ENCODE measurements around the gene ZNF473. TPM values are rescaled to one million over a fixed set of nuclear protein-coding genes. Genes with fewer than 3 reads are reported as not detected.
"Not testable (repeated sequence)": the region's sequence is repeated elsewhere in the genome, so short reads cannot be mapped to it uniquely, and the experiment has no call there.

ZNF473 gene
- total RNA-seq, 2 experiments from 2014 or later = 8.9 to 9.2 TPM

GRCh38 chr19:50061650-50062049 is 35.8 kb downstream of the ZNF473 start:
- DNase-seq (no peak), ATAC-seq (no peak)
- peaks cover 21% of the 10 kb centered on the region for H3K9me3 Mint-ChIP-seq
- no peaks in the 10 kb centered on the region for H3K36me3 Mint-ChIP-seq (ENCODE audit: low read depth)
- CTCF ChIA-PET = no interaction called here
- peaks cover 3% of the 10 kb centered on the region for H3K27me3 Mint-ChIP-seq
- TF ChIP-seq CTCF (IDR thresholded peaks at IDR 0.05) = no peak
- no peak overlapping the region for H3K27ac Mint-ChIP-seq
- H3K4me1 Mint-ChIP-seq (ENCODE audit: low read depth) = peaks cover 2% of the 10 kb centered on the region
- no peak overlapping the region for H3K4me3 Mint-ChIP-seq
- POLR2A ChIA-PET = no interaction called here
- intact Hi-C loops (cut with micrococcal nuclease) = no loop called here

- ChIA-PET POLR2A (no interaction called here), CTCF (no interaction called here)
- Mint-ChIP-seq H3K4me3 (no peak overlapping the region), H3K27ac (no peak overlapping the region), H3K36me3 (ENCODE audit: low read depth) (no peaks in the 10 kb centered on the region), H3K27me3 (peaks cover 5% of the 10 kb centered on the region), H3K9me3 (no peaks in the 10 kb centered on the region), H3K4me1 (ENCODE audit: low read depth) (peaks cover 2% of the 10 kb centered on the region)
- ATAC-seq = no peak
- TF ChIP-seq CTCF (IDR thresholded peaks at IDR 0.05) = no peak
- no peak for DNase-seq
- intact Hi-C loops (cut with micrococcal nuclease) = no loop called here
These were observed 40.1 kb downstream of the ZNF473 start for GRCh38 chr19:50065938-50066337.

GRCh38 chr19:50067575-50067974 is 41.8 kb downstream of the ZNF473 start:
- Mint-ChIP-seq H3K9me3 (no peaks in the 10 kb centered on the region), H3K36me3 (ENCODE audit: low read depth) (no peaks in the 10 kb centered on the region), H3K4me1 (ENCODE audit: low read depth) (peaks cover 2% of the 10 kb centered on the region), H3K27me3 (peaks cover 8% of the 10 kb centered on the region), H3K27ac (no peak overlapping the region), H3K4me3 (no peak overlapping the region)
- TF ChIP-seq CTCF (IDR thresholded peaks at IDR 0.05) = no peak
- intact Hi-C loops (cut with micrococcal nuclease) = no loop called here
- ChIA-PET CTCF (no interaction called here), POLR2A (no interaction called here)
- no peak for ATAC-seq
- no peak for DNase-seq

GRCh38 chr19:50068382-50068781 is 42.6 kb downstream of the ZNF473 start:
- H3K9me3 Mint-ChIP-seq; intact Hi-C loops (cut with micrococcal nuclease); H3K4me3 Mint-ChIP-seq; DNase-seq; H3K27me3 Mint-ChIP-seq; H3K36me3 Mint-ChIP-seq (ENCODE audit: low read depth); POLR2A ChIA-PET; CTCF ChIA-PET; H3K27ac Mint-ChIP-seq; ATAC-seq; H3K4me1 Mint-ChIP-seq (ENCODE audit: low read depth): not testable (repeated sequence)

- intact Hi-C loops (cut with micrococcal nuclease); ATAC-seq; H3K4me3 Mint-ChIP-seq; DNase-seq; H3K27ac Mint-ChIP-seq; H3K36me3 Mint-ChIP-seq (ENCODE audit: low read depth); H3K9me3 Mint-ChIP-seq; H3K27me3 Mint-ChIP-seq; H3K4me1 Mint-ChIP-seq (ENCODE audit: low read depth); CTCF ChIA-PET; POLR2A ChIA-PET: not testable (repeated sequence)
These were observed 49.3 kb downstream of the ZNF473 start for GRCh38 chr19:50075076-50075475.

GRCh38 chr19:50075644-50076372 is 50.0 kb downstream of the ZNF473 start:
- H3K27me3 Mint-ChIP-seq; H3K4me1 Mint-ChIP-seq (ENCODE audit: low read depth); H3K4me3 Mint-ChIP-seq; H3K36me3 Mint-ChIP-seq (ENCODE audit: low read depth); intact Hi-C loops (cut with micrococcal nuclease); POLR2A ChIA-PET; CTCF ChIA-PET; ATAC-seq; DNase-seq; H3K9me3 Mint-ChIP-seq; H3K27ac Mint-ChIP-seq: not testable (repeated sequence)

- H3K4me3 Mint-ChIP-seq; CTCF ChIA-PET; DNase-seq; H3K9me3 Mint-ChIP-seq; ATAC-seq; H3K36me3 Mint-ChIP-seq (ENCODE audit: low read depth); POLR2A ChIA-PET; H3K4me1 Mint-ChIP-seq (ENCODE audit: low read depth); intact Hi-C loops (cut with micrococcal nuclease); H3K27ac Mint-ChIP-seq; H3K27me3 Mint-ChIP-seq: not testable (repeated sequence)
These were observed 51.0 kb downstream of the ZNF473 start for GRCh38 chr19:50076581-50077355.

- H3K9me3 Mint-ChIP-seq; H3K4me3 Mint-ChIP-seq; CTCF ChIA-PET; ATAC-seq; POLR2A ChIA-PET; H3K27me3 Mint-ChIP-seq; intact Hi-C loops (cut with micrococcal nuclease); H3K36me3 Mint-ChIP-seq (ENCODE audit: low read depth); H3K27ac Mint-ChIP-seq; H3K4me1 Mint-ChIP-seq (ENCODE audit: low read depth); DNase-seq: not testable (repeated sequence)
These were observed 53.2 kb downstream of the ZNF473 start for GRCh38 chr19:50079014-50079413.

- intact Hi-C loops (cut with micrococcal nuclease); H3K4me1 Mint-ChIP-seq (ENCODE audit: low read depth); H3K27me3 Mint-ChIP-seq; H3K4me3 Mint-ChIP-seq; CTCF ChIA-PET; H3K36me3 Mint-ChIP-seq (ENCODE audit: low read depth); POLR2A ChIA-PET; H3K9me3 Mint-ChIP-seq; DNase-seq; H3K27ac Mint-ChIP-seq; ATAC-seq: not testable (repeated sequence)
These were observed 58.6 kb downstream of the ZNF473 start for GRCh38 chr19:50084440-50084839.
